GM19452 (cell line): Measurements from ENCODE around the gene CD79A.

Experiments used
- ATAC-seq: cut with Tn5 transposase; IDR thresholded peaks from one replicate; pipeline ENCODE4 v1.9.1; 2021; ENCODE audit not compliant: unreplicated experiment

Gene CD79A

DNA sequence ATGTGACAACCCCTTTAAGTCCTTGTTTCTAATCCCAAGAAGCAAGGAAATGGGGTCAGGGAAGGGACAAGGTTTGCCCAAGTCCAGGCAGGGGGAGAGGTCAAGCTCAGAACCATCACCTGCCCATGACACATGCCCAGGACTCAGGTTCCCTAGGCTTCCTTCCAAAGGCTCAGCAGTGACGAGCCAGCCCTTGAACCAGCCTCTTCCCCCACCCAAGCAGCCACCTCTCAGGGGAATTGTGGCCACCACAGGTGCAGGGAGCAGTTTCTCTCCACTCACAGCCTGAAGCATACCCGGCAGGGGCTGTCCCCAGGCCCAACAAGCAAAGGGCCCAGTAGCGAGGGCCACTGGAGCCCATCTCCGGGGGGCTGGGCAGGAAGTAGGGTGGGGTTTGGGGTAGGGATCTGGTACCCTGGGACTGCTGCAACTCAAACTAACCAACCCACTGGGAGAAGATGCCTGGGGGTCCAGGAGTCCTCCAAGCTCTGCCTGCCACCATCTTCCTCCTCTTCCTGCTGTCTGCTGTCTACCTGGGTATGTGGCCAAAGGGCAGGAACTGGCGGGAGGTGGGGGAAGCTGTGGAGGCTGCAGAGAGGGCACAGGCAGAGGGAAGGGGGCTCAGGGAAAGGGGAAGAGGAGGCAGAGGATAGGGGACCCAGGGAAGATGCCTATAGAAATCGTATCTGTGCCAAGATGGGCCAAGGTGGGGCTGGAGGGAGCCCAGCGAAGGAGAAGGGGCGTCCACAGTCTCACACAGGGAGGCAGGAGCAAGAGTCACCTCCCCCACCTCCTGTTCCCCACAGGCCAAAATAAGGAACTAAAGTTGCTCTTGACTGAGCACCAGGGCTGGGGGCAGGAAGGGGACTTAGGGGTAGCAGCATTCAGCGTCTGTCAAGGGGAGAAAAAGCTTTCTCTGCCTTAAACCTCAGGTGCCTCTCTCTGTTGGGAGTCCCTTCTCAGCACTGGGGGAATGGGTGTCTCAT, at the start of gene CD79A:
TSS of gene CD79A (plus strand) at position 433 of the 986 bp plus-strand sequence. CDS start at position 459, 26 bp downstream.
- peak; percentile 59 for ATAC-seq

DNA sequence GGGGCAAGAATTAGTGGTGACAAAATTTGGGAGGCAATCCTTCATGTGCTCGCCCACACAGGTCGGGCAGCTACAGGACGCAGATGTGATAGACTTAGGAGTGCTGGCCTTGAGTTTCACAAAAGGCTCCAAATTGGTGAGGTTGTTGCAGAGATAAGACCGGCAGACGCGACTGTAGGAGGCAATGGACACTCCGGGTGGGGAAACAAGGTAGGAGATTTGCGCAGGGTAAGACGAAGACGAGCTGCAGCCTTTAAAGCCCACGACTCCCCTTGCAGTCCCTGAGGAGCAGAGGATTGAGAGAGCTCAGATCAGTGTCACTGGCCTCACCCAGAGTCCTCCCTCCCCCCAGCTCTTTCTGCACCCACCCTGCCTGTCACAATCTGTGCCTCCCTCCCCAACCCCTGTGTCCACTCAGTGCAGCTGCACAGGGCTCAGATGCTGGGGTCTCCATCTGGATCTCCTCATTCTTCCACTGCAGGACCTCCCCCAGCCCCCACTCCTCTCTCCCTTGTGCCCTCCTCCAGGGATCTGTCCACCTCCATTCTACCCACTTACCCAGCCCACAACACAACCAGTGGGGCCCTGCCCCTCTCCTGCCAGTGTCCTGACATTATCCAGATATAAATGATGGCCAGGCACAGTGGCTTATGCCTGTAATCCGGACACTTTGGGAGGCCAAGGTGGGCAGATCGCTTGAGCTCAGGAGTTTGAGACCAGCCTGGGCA, 38.9 kb upstream of the CD79A start:
- ATAC-seq = no peak

DNA sequence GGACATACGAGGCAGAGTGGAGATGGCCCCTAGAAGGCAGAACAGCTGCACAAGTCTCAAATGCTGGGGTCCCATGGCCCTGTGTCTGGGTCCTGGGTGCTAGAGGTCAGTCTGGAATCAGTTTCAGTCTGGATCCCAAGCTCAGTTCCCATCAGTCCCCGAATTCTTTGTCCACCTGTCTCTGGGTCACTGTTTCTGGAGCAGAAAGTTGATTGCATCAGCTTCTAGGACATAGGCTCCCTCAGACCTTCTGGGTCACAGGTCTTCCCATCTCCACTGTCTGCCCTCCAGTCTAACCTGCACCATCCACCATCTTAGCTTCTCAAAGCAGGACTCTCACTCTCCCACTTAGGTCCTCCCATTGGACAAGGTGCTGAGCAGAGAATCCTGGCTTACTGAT, 37.9 kb upstream of the CD79A start:
- ATAC-seq = no peak

DNA sequence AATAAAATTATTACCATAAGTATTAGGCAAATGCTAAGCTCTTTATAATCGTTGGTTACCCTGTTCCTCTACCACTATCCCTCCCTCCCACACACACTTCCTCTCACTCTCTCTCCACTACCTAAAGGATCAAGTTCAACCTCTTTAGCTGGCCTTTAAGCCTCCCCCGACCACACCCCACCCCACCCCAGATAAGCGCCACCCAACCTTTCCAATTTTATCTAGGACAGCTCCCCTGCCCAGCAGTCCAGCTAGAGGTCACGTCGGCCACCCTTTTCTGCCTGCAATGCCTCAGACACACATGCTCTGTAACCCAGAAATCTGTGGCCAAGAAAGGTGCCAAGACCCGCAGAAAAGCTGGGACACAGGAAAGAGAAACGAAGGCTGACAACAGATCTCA, 33.7 kb upstream of the CD79A start:
- no peak for ATAC-seq

DNA sequence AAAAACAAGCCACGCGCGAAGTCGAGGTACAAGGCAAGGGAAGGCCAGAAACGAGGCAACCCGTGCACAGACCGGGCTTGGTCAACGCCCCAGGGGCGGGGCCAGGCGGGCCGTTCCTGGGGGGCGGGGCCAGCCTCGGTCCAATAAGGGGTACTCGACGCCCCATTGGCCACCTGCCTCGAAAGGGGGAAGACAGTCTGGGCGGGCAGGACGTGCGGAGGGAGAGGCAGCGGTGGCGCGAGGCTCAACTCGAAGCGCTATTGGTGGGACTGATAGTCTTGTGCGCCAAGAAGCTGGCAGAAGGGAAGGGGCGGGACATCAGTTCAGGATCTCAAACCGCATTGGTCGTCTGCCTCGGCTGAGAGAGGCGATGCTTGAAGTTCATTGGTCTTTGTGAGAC, 32.5 kb upstream of the CD79A start, which contains the start of gene LYPD4:
TSS of gene LYPD4 (minus strand) at position 83 of the 400 bp plus-strand sequence. CDS start 5,398 bp downstream, outside the sequence.
- ATAC-seq = no peak

DNA sequence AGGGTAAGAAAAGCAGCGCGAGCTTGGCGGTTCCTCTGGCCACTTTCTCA, 32.3 kb upstream of the CD79A start, which contains the start of gene DMRTC2:
TSS of gene DMRTC2 (plus strand) at position 42 of the 50 bp plus-strand sequence. CDS start 2,387 bp downstream, outside the sequence.
- ATAC-seq = no peak

DNA sequence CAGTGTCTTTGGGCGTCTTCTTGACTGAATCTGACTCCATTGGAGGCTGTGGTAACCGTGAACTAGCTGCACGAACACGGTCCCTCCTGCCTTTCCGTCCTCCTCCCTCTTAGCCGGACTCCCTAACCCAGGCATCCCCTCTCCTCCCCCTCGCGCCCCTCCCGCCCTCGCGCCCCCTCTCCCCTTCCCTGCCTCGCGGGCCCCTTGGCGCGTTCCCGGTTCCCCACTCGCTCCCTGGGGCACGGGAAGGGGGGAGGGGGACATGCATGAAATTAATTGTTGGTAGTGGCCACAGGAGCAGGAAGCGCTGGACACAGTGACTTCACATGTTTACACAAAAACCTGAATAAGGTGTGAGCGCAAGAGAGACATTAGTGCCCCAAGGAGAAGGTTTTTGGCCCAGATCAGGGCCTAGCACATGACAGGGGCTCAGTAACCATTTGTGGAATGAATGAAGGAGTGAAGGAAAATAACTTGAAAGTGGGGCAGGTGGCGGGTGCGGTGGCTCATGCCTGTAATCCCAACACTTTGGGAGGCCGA, 32.0 kb upstream of the CD79A start:
- no peak for ATAC-seq

DNA sequence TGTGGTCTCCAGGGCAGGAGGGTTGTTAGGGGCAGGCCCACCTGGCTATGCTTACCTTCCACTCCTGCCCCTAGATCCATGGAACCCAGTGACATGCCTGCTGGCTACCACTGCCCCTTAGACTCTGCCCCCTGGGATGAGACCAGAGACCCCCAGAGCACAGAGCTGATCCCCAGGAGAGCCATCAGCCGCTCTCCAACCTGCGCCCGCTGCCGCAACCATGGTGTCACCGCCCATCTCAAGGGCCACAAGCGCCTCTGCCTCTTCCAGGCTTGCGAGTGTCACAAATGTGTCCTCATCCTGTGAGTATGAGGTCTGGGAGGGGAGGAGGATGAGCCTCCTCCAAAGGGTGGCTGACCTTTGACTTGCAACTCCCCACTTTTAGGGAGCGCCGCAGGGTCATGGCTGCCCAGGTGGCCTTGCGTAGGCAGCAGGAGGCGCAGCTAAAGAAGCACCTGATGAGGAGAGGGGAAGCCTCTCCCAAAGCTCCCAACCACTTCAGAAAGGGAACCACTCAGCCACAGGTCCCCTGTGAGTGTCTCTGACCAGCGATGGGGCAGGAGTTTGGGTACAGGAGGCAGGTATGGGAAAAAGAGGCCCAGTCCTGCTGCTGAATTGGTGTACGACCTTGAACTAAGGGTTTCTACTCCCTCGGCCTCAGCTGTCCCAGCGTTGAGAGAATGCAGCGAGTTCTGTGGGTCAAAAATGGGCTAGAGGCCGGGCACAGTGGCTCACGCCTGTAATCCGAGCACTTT, 29.6 kb upstream of the CD79A start:
- ATAC-seq = no peak

DNA sequence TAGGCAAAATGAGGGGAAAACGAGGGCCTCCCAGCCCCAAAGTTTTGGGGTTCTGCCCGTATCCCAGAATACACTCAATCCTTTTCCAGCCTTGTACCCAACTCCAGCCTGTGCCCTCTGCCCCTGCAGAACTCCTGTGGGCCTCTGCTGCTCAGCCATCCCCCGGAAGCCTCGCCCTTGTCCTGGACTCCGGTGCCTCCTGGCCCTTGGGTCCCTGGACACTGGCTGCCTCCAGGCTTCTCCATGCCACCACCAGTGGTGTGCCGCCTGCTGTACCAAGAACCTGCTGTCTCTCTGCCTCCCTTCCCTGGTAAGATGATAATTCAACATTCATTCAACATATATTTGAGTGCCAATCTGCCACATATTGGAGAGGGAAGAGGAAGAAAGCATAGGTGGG, 28.4 kb upstream of the CD79A start:
- ATAC-seq = no peak

DNA sequence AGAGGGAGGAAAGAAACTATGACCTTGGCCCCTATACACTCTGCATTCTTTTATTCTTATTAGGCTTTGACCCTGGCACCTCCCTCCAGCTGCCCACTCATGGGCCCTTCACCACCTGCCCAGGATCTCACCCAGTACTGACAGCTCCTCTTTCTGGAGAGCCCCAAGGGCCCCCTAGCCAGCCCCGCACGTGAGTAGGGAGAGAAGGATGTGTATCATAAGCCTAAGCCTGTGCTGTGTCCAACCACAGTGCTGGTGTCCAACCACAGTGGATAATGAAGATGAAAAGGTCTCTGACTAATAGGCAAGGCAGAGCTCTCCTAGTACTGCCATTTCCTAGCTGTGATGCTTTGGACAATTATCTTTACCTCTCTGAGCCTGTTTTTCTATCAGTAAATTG, 28.0 kb upstream of the CD79A start:
- ATAC-seq = no peak

DNA sequence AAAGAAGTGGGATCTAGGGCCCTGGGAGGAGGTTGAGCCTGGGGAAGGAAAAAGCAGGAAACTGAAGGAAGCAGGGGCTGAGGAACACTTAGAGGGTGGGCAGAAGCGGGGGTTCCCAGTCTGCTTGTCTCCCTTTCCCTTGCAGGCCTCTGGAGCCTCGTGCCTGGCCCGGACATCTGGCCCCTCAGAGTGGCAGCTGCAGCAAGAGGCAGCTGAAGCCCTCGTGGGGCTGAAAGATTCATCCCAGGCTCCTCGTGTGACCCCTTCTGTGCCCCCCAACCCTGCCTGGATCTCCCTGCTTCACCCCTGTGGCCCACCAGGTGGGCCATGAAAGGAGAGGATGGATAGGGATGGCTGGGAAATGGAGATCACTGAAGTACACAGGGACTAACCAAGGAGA, 26.7 kb upstream of the CD79A start:
- ATAC-seq = no peak

DNA sequence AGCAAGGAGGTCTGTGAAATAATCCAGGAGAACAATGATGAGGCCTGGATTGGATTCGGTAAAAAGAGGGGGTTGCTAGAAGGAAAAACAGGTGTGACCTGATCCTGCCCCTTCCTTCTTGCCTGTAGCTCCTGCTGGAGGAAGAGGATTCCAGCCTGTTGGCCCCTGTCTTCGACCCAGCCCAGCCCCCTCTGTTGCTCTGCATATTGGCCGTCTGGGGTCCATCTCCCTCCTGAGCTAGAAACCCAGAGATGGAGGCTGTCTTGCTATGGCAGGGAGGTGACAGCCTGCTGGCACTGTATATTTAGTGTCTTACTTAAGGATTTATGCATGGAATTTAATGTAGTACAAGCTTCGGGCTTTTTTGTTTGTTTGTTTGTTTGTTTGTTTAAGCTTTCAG, 25.6 kb upstream of the CD79A start:
- no peak for ATAC-seq

DNA sequence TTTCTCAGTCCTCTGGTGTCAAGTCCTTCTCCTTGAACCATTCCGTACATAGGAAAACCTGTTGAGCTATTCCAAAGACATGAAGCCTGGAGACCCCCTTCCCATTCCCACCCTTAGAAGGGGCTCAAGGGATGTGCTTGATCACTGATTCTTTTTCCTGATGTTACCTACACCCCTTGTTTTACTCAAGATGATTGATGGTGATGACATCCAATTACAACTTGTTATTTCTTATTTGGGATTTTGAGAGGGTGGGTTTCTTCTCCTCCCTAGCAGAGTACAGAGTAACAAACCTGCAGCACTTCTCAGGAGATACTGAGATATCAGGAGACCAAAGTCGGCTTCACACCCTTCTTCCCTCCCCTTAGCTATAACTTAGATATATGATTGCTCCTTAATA, 23.7 kb upstream of the CD79A start:
- no peak for ATAC-seq

DNA sequence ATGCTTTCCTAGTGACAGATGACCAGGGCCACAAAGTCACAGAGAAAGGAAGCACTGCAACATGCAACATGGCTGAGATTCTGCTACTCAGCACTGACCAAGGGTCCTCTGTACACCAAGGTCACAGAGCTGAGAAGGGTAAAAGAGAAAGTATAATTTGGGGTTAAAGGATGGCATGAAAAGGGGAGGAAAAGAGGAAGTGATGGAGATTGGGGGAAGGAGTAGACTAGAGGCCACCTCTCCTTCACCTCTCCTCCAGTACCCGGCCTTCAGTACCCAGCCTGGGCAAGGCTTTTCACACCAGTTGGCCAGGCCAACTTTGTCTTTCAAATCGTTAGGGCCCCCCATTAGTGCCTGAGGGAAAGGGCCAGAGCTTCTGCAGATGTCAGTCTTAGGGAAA, 23.3 kb upstream of the CD79A start:
- ATAC-seq = no peak

DNA sequence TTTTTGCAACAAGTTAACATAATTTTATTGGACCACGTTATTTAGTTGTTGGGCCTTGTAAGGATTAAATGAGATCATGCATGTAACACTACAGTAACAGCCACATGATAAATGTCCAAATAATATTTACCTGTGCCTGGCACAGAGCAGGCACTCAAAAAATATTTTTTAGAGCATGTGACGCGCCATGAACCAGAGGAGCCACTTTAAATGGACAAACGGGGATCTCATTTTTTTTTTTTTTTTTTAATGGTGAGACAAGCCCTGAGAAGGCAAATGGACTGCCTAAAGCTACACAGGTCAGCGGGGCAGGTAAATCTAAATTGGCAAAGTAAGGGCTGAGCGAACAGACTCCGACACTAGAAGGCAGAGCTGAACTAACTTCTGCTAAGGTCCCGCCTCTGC, 17.9 kb upstream of the CD79A start:
- no peak for ATAC-seq

DNA sequence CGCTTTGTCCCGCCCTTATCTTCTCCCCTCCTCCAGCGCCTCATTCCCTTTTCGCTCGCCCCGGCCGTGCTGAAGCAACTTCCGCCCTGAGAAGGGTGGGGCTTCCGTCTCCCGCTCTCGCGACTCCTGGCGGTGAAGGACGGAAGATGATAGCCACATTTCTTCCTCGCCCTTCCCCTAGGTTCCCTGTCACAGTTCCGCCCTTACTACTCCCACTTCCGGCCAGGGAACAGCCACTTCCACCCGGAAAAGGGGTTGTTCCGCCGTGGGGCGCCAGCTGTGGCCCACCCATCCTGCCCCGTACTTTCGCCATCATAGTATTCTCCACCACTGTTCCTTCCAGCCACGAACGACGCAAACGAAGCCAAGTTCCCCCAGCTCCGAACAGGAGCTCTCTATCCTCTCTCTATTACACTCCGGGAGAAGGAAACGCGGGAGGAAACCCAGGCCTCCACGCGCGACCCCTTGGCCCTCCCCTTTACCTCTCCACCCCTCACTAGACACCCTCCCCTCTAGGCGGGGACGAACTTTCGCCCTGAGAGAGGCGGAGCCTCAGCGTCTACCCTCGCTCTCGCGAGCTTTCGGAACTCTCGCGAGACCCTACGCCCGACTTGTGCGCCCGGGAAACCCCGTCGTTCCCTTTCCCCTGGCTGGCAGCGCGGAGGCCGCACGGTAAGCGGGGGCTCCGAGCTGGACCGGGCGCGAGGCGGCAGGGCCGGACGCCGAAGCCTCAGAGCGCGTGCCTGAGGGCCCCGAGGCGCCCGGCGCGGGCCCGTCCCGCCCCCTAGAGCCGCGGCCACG, 17.3 kb upstream of the CD79A start, which contains the start of gene RPS19:
TSS of gene RPS19 (plus strand) at position 638 of the 801 bp plus-strand sequence. CDS start 520 bp downstream, outside the sequence.
- peak; percentile 77 for ATAC-seq

DNA sequence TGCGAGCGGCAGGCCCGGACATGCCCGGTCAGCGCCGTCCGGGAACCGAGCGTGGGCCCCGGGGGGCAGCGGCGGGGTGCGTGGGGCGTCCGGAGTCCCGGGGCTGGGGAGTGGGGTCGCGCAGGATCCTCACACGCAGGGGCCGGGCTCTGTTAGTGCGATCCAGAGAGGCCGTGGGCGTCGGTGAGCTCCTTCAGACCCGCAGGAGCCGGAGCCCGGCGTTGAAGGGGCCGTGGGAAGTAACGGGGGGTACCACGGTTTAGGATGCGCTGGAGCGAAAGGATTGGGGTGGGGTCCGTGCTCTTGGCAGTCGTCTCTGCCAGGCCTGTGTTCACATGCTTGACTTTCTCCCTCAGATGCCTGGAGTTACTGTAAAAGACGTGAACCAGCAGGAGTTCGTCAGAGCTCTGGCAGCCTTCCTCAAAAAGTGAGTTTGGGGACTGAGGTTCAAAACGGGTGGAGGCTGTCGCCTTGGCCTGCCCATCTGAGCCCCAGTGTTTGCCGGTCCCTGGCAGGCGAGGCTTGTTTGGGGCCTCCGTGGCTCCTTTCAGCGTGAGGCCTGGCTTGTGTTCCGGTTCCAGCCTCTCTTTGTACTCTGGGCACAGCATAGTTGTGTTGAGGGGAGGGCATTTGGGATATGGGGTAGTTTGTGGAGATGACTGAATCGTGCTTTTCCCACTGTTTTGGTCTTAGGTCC, 16.5 kb upstream of the CD79A start:
- ATAC-seq = no peak

DNA sequence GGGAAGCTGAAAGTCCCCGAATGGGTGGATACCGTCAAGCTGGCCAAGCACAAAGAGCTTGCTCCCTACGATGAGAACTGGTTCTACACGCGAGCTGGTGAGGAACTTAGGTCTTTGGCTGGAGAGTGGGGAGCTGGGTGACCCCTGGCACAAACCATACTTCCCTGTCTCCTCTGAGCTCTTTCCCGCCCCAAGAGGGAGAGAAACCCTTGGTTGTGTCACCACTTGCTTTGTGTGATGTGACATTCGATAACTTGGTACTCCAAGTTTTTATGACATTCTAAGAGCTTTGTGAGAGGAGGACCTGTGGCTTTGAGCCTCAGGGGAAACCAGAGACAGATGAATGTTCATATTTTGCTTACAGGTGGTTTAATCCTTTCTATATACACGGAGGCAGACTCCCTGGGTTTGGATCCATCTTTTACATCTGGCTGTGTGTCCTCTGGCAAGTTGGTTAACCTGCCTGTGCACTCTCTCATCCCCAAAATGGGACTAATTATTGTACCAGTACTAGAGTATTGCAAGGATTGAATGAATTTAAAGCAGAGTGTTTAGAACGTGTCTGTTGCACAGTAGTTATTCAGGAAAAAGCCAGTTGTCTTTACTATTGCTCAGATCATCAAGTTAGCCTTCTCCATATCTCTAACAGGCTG, 15.8 kb upstream of the CD79A start:
- no peak for ATAC-seq

DNA sequence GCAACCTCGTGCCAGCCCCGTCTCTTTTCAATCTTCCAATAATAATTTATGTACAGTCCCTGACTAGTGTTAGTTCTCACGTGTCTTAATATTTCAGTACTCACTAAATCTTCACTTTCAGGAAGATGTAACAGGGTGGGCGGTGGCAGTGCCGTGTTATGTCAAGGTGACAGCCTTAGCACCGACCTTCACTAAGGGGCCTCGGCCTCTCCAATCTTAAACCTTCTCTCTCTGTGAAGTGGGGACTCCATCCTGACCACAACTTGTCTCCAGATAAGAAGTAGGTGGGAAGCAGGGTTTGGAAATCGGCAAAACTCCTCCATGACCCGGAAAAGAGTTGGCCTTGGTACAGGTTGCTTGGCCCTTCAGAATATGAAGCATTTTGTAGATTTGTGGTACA, 15.2 kb upstream of the CD79A start:
- no peak for ATAC-seq
